ENCODE measurements around the gene INO80D. TPM values are rescaled to one million over a fixed set of nuclear protein-coding genes. Genes with fewer than 3 reads are reported as not detected.
"Not testable (repeated sequence)": the region's sequence is repeated elsewhere in the genome, so short reads cannot be mapped to it uniquely, and the experiment has no call there.

INO80D gene, protein sequence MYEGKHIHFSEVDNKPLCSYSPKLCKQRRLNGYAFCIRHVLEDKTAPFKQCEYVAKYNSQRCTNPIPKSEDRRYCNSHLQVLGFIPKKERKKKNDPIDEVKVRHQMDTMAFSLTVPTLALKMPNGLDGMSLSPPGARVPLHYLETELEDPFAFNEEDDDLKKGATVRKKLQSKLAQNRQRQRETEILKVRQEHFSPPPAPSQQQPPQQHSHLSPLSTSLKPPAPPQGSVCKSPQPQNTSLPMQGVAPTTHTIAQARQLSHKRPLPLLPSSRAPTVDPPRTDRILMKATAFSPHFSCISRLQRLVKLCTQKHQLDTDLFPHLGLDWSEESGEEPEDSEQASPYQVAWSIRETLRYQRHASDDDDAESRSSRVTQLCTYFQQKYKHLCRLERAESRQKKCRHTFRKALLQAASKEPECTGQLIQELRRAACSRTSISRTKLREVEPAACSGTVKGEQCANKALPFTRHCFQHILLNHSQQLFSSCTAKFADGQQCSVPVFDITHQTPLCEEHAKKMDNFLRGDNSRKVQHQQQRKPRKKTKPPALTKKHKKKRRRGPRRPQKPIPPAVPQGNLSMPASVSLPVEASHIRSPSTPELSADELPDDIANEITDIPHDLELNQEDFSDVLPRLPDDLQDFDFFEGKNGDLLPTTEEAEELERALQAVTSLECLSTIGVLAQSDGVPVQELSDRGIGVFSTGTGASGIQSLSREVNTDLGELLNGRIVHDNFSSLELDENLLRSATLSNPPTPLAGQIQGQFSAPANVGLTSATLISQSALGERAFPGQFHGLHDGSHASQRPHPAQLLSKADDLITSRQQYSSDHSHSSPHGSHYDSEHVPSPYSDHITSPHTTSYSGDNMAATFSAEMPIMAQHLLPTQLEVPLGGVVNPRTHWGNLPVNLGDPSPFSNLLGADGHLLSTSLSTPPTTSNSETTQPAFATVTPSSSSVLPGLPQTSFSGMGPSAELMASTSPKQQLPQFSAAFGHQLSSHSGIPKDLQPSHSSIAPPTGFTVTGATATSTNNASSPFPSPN
- 3.2 and 3.3 TPM in 2 replicates for total RNA-seq (2014; rRNA removed; shearing (Covaris generic))

DNA sequence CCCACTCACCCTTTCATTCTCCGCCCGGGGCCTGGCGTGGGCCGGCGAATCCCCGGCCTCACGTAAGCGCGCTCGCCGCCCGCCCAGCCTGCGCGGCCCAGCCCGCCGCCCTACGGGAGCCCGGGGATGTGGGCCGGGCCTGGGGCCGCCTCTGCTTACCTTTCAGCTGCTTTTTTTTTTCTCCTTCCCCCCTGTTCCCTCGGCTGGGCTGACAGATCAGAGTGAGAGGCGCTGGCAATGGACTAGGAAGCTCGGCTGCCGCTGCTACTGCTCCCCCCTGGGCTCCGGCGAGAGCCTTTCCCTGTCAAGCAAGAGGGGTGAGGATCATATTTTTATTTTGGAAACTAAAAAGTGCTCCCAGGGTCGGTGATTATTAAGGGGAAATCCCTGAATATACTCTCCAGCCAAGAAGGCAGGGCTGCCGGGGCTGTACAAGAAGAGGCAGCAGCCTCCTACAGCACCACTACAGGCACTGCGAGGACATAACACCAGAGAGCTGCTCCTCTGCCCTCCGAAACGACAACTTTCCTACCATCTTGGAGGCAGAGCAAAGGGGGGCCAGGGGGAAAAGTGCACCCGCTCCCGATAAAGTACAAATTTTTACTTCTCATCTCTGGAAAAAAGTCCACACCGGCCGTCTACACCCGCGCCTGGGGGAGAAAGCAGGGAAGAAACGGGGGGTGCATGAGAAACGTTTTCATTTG is at the start of gene INO80D:
Gene INO80D, minus strand, starts transcription at position 433 of the 704 bp plus-strand sequence. CDS start 23,158 bp downstream, outside the sequence.
- peak; percentile 84 for DNase-seq (ENCODE audit: low read depth)

DNA sequence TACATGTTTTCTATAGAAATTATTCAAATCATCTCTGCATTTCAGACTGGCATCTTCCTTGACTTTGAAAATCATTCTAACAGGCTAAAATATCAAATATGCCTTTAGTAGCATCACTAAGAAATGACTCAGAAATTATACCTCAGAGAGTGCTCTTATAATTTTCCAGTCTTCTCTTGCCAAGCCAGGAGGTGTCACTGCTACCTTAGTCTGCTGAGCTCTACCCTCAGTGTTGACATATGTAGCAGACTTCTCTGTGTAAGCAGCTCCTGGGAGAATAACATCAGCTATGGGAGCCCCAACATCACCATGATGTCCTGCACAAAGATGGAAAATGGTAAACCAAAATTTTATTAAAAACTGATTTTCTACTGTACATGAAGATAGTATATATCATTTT is 41.7 kb upstream of the INO80D start:
- DNase-seq (ENCODE audit: low read depth), result peak; percentile 2

DNA sequence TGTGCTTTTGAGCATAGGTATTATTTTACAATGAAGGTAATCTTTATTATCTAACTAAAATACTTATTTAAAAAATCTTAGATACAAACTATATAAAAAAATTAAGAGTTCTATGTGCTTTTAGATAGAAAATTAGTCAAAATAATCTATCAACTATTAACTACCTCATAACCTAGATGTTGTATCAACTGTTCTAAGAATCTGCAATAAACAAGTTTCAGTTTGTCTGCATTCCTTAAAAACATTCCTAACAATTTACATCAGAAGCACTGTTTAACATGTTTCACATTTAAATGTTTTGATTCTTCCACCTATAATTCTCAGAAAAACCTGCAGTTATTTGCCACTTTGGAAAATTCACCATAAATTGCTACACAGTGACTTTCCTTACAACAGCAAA is 39.9 kb upstream of the INO80D start:
- DNase-seq (ENCODE audit: low read depth), result no peak

DNA sequence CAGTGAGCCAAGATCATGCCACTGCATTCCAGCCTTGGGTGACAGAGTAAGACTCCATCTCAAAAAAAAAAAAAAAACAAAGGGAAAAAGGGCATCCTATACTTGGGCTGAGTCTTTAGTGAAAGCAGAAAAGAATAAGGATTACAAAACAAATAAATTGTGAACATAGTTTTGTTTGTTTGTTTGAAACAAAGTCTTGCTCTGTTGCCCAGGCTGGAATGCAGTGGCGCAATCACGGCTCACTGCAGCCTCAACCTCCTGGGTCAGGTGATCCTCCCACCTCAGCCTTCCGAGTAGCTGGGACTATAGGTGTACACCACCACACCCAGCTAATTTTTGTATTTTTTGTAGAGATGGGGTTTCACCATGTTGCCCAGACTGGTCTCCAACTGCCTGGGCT is 36.6 kb upstream of the INO80D start:
- DNase-seq (ENCODE audit: low read depth), result not testable (repeated sequence)

DNA sequence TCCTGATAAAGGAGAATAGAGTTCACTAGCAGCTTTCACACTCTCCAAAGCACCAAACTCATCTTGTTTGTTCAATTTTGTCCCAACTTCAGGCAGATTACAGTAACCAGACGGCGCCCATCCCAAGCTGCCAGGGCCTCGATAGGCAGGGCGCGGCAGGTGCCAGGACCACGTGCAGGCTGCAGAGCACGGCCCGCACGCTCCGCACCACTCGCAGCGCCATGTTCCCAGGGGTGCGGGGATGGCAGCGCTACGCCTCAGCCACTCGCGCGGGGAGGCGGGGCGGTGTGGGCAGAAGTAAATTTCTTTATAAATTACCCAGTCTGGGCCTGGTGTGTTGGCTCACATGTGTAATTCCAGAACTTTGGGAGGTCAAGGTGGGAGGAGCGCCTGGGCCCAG is 30.3 kb upstream of the INO80D start:
- no peak for DNase-seq (ENCODE audit: low read depth)

DNA sequence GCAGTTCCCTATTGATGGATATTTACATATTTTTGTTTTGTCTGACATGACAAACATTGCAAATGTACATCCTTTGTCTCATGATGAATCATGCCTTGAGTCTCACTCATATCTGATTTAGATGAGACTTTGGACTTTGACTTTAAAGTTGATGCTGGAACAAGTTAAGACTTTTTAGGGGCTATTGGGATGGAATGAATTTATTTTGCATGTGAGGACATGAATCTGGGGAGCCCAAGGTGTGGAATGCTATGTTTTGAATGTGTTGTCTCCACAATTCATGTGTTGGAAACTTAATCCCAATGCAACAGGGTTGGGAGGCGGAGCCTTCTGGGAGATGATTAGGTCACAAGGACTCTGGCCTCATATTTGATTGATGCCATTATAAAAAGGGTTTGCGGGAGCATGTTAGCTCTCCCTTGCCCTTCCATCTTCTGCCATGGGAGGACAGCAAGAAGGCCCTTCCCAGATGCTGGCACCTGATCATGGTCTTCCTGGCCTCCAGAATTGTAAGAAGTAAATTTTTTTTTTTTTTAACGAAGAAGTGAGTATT is 29.1 kb upstream of the INO80D start:
- DNase-seq (ENCODE audit: low read depth), result no peak

DNA sequence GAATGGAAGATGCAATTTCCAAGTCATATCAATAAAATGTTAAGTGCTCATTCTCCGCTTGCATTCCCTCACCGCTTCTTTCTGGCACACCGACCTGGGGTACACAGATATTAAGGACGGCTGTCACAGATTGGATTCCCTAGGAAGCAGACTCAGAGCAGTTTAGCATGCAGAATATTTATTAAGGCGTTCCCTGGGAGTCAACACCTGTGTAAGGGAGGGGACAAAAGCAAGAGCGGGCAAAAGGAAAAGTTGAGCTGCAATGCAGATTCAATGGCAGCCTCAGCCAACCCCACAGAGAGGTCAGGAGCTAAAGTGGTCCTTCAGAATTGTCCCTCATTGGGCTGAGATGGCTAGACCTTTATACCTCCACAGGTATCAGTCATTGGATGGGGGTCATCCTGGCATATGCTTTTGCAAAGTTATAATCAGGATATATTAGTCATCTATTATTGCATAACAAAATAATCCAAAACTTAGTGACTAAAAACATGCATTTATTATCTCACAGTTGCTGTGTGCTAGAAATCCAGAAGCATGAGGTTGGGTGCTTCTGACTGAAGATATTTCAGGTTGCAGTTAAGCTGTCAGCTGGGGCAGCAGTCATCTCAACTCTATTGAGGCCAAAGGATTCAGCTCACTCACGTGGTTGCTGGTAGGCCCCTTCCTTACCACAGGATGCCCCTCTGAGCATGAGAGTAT is 27.0 kb upstream of the INO80D start:
- DNase-seq (ENCODE audit: low read depth), result no peak

DNA sequence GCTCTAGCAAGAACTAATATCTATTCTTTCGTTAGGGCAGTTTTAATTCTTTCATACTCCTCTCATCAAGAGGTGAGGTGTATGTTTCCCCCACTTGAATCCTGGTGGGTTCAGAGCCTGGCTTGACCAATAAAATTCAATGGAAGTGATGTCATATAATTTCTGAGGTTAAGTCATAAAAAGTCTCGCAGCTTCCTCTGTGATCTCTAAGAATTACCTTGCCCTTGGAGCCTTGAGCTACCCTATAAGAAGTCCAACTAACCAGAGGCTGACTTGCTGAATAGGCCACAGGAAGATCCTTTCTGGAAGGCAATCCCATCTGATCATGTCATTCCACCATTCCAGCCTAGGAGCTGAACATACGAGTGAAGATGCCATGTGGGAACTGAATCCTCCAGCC is 26.1 kb upstream of the INO80D start:
- no peak for DNase-seq (ENCODE audit: low read depth)

DNA sequence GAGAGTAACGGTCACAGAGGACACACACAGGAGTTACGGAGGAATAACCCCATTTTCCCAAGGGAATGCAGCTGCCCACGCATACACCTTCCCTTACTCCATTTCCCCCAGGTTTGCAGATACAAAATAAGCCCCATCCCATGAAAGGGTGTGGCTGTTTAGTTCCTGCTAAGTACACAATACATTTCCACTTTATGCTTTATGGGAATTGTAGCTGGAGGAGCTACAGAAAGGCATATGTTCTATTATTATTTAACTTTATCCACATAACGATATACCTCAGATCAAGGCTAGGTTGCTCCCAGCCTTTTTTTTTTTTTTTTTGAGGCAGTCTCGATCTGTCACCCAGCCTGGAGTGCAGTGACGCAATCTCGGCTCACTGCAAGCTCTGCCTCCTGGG is 22.7 kb upstream of the INO80D start:
- no peak for DNase-seq (ENCODE audit: low read depth)

DNA sequence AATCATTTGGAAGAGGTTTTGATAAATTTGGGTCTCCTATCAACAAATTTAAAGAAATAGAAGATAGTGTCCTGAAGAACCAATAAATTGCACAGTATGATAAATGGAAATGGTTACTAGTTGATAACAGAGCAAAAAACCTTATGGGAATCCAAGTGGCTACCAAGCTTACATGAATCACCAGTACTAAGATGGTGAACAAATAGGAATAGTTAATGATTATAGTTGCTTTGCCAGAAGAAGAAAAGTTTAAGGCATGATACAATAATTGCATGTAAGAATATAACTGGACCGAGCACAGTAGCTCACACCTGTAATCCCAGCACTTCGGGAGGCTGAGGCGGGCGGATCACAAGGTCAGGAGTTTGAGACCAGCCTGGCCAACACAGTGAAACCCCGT is 19.6 kb upstream of the INO80D start:
- no peak for DNase-seq (ENCODE audit: low read depth)

DNA sequence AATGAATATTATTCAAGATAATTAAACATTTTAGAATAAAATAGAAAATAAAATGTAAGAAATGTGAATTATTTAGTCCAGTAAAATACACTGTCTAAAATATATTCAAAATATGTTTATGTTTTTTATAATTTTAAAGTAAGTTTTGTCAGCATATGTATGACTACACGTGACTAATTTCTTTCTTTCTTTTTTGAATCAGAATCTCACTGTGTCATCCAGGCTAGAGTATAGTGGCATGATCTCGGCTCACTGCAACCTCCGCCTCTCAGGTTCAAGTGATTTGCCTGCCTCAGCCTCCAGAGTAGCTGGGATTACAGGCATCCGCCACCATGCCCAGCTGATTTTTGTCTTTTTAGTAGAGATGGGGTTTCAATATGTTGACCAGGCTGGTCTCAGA is 19.1 kb upstream of the INO80D start:
- no peak for DNase-seq (ENCODE audit: low read depth)

DNA sequence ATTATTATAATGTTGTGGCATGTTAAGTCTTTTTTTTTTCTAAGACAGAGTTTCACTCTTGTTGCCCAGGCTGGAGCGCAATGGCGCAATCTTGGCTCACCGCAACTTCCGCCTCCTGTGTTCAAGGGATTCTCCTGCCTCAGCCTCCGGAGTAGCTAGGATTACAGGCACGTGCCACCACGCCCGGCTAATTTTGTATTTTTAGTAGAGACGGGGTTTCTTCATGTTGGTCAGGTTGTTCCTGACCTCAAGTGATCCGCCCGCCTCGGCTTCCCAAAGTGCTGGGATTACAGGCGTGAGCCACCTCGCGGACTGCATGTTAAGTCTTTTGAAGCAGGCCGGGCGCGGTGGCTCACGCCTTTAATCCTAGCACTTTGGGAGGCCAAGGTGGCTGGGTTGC is 12.9 kb upstream of the INO80D start:
- DNase-seq (ENCODE audit: low read depth), result not testable (repeated sequence)

DNA sequence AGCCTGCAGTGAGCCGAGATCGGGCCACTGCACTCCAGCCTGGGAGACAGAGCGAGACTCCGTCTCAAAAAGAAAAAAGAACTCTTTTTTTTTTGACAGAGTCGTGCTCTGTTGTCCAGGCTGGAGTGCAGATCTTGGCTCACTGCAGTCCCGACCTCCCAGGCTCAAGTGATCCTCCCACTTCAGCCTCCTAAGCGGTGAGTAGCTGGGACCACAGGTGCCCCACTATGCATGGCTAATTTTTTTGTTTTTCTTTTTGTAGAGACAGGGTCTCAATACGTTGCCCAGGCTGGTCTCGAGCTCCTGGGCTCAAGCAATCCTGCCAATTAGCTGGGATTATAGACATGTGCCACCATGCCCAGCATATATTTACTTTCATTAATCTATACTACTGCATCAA is 12.5 kb upstream of the INO80D start:
- no peak for DNase-seq (ENCODE audit: low read depth)

DNA sequence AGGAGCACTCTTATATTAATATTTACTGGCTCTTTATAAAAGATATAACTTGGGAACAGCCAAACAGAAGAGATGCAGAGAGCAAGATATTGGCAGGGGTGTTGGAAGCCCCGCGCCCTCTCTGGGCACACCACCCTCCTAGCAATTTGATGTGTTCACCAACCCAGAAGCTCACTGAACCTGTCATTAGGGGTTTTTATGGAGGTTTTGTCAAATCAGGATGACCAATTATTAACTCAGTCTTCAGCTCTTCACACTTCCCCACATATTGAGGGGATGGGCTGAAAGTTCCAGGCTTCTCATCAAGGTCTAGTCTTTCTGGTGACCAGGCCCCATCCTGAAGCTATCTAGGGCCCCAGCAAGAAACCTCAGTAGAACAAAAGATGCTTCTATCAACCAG is 10.9 kb upstream of the INO80D start:
- DNase-seq (ENCODE audit: low read depth), result no peak

DNA sequence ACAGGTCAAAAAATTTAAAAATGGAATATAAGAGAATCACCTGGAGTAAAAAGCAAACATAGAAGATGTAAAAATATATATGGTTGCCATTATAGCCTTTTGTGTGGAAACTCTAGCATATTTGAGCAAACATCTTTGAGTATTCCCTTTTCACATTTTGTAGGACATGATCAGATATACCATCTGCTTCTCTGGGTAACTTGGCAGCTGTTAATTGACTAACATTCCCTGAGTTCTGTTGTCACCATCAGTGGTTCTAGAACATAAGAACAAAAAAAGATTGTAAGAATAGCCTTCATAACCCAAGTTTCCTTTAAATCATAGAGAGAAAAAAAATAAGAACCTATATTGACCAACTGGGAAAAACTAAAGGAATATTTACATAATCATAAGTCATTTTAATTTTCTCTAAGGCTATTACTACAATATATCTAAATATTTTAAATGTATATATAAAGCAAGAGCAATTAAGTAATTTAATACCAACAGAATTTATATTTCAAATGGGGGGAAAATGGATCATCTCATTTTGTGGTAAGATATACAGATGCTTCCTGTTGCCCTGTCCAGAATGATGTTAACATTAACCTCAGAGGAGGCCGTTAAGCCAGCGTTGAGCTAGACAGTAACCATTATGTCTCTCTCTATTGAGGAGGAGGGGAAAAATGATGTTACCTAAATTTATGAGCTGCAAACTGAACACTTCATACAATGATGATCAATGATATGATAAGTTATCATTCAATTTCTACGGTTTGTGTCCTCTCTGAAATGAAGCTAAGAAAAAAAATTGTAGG is 9.8 kb upstream of the INO80D start:
- no peak for DNase-seq (ENCODE audit: low read depth)

DNA sequence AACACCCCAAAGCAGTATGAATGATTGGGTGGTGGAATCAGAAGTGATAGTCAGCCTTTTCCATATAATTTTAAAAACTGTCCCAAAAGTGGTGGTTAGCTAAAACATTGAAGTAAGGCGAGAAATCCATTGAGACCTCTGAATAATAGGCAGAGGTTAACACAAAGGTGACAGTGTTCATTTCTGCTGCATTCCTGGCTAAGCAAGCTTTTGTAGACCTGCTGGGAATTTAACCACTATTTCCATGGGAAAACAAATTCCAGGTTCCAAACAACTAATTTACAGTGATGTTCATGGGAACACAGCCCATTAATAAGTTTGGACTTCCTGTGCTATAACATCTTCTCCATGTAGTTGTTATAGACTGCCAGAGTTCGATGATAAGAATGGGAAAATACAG is 6.3 kb upstream of the INO80D start:
- no peak for DNase-seq (ENCODE audit: low read depth)

DNA sequence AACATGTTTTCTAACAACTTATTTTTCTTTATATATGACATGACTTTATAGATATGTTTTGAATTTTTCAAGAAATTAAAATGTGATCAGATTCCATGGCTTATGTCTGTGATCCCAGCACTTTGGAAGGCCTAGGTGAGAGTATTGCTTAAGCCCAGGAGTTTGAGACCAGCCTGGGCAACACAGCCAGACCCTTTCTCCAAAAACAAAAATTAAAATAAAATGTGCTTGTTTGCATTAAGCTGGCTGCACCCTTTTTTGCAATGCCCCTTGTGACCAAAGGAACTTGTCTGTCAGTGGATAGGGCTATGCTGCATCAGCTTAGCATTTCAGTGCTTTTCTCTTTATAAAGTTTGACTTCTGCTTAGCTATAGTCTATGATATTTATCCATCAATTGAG is 2.3 kb upstream of the INO80D start:
- no peak for DNase-seq (ENCODE audit: low read depth)

DNA sequence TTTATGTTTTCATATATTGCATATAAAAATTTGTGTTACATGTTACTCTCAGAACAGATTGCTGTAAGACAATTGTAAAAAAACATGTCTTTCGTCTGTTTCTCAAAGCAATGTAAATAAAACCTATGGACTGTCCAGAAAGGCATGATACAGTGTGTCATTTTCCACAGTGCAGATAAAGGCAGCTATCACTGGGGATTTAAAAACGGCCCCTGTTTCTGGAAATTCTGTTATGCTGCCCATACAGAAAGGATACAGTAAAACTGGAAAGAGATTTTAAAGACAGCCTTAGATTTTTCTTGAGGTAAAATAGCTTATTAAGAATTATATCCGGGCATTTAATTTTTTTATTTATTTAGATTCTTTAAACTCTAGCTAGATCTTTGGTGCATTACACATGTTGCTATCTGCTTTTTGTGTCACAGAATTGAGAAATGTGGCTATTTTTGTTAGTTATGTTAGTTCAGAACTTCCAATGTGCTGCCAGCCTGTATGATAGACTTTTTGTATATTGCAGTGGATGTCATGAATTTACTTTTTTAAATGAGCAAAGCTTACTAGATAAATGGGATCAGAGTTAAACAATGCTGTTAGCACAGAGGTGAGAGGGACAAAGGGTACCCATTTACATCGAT is 859 bp upstream of the INO80D start:
- DNase-seq (ENCODE audit: low read depth), result no peak

DNA sequence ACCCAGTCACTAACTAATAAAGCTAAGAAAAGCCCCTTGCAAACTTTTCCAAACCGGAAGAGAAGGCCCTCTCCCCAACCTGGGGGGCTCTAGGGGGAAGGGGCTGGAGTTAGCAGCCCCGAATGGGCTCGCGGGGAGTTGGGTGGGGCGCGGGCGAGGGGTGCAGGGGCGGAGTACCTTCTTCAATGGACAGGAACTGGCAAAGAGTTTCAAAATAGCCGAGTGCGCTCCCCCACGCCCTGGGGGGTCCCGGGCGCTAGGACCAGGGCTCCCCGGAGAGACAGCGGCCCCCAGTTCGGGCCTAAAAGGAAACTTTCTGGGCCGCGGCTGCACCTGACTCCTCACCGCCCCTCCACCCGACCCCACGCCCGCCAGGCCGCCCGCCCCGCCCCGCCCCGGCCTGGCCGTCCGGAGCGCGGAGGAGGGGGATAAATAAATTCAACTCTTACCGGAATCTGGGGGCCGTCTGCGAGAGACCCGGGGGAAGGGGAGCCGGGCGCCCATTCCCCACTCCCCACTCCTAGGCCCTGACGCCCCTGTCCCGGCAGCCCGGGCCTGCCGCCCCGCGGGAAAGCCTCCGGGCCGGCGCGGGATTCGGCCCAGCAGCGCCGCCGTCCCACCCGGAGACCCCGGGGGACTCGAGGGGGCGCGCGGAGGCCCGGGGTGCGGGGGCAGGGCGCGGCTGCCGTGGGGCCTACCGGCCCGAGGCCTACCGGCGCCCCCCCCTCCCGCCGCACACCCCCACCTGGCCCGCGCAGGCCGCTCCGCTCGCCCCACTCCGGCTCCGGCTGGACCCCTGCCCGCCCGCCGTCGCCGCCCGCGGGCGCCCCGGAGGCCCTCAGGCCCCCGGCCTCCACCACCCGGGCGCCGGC is 868 bp downstream of the INO80D start:
- peak; percentile 43 for DNase-seq (ENCODE audit: low read depth)
